Transverse colon (tissue), 4 donors: ENCODE data around the gene RUVBL2.
"Not testable (repeated sequence)": the region's sequence is repeated elsewhere in the genome, so short reads cannot be mapped to it uniquely, and the experiment has no call there.

Experiments
- POLR2AphosphoS5 ChIP-seq, 3 donors: sonication (generic); formaldehyde crosslinking; IDR thresholded peaks; one replicate each; pipeline ENCODE4 v1.6.1; 2016; ENCODE audit warnings: antibody characterized with exemption in 3 of 3
- TF ChIP-seq, protein P1 (sequence below), 5 experiments: fragments of 200-600 bp in 3 of 5; fragments of 450-650 bp in 2 of 5; sonication (generic) in 3 of 5; IDR thresholded peaks; 1 replicate in 2 of 5; 2 replicates in 3 of 5; pipeline ENCODE4 v1.5.1; 2016 to 2017; ENCODE audit warnings: antibody characterized with exemption in 5 of 5, inconsistent platforms in 3 of 5, mild to moderate bottlenecking in 2 of 5, moderate library complexity in 1 of 5

DNA sequence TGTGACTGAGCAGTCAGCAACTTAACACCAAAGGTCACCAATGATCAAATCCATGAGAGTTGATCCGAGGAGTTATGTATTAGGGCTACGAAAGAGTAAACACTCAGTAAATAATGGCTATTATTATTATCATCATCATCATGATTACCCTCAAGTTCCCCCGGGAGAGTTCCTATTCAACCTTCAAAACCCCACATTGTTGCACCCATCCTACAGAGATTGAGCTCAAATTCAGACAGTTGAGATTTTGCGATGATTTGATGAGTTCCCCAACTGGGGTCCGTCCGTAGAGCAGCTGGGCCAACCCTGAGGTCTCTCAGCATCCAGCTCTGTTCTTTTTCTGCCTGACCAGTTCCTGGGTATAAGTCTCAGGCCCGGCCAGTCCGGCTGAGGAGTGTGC lies 44.4 kb downstream of the RUVBL2 start:
- TF ChIP-seq POLR2AphosphoS5 (IDR thresholded peaks at IDR 0.05): not testable (repeated sequence)
- TF ChIP-seq, protein P1, sequence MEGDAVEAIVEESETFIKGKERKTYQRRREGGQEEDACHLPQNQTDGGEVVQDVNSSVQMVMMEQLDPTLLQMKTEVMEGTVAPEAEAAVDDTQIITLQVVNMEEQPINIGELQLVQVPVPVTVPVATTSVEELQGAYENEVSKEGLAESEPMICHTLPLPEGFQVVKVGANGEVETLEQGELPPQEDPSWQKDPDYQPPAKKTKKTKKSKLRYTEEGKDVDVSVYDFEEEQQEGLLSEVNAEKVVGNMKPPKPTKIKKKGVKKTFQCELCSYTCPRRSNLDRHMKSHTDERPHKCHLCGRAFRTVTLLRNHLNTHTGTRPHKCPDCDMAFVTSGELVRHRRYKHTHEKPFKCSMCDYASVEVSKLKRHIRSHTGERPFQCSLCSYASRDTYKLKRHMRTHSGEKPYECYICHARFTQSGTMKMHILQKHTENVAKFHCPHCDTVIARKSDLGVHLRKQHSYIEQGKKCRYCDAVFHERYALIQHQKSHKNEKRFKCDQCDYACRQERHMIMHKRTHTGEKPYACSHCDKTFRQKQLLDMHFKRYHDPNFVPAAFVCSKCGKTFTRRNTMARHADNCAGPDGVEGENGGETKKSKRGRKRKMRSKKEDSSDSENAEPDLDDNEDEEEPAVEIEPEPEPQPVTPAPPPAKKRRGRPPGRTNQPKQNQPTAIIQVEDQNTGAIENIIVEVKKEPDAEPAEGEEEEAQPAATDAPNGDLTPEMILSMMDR (IDR thresholded peaks at IDR 0.05): not testable (repeated sequence)
